Measurements from ENCODE around the gene TBC1D14. TPM values are rescaled to one million over a fixed set of nuclear protein-coding genes. Genes with fewer than 3 reads are reported as not detected.

Gene TBC1D14
- total RNA-seq, 1 donor from 2014 or later = 43.3 TPM

- H3K4me3 ChIP-seq (ENCODE audit: low read depth, low read length) = no peak overlapping the region
- no peak for DNase-seq (ENCODE audit: low read depth)
- TF ChIP-seq, protein P1, sequence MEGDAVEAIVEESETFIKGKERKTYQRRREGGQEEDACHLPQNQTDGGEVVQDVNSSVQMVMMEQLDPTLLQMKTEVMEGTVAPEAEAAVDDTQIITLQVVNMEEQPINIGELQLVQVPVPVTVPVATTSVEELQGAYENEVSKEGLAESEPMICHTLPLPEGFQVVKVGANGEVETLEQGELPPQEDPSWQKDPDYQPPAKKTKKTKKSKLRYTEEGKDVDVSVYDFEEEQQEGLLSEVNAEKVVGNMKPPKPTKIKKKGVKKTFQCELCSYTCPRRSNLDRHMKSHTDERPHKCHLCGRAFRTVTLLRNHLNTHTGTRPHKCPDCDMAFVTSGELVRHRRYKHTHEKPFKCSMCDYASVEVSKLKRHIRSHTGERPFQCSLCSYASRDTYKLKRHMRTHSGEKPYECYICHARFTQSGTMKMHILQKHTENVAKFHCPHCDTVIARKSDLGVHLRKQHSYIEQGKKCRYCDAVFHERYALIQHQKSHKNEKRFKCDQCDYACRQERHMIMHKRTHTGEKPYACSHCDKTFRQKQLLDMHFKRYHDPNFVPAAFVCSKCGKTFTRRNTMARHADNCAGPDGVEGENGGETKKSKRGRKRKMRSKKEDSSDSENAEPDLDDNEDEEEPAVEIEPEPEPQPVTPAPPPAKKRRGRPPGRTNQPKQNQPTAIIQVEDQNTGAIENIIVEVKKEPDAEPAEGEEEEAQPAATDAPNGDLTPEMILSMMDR (conservative IDR thresholded peaks at IDR 0.05; ENCODE audit: low read depth, low read length) = no peak
These were observed 115.5 kb downstream of the TBC1D14 start for GRCh38 chr4:7025040-7025602.

DNA sequence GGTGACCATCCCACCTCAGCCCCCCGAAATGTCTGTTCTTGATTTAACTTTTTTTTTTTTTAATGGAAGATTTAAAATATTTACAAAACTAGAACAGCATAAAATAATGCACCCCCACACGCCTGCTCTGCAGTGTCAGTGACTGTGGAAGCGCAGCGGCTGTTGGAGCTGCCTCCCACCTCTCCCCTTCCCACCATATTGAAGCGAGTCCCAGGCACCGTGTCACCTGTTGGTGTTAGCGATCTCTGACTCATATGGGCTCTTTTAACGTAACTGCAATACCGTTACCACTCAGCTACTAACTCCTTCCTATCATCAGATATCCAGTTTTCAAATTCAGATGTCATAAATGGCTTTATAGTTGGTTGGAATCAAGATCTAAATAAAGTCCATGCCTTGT lies 116.5 kb downstream of the TBC1D14 start:
- TF ChIP-seq, protein P1 (conservative IDR thresholded peaks at IDR 0.05; ENCODE audit: low read depth, low read length) = no peak
- DNase-seq (ENCODE audit: low read depth) = no peak
- no peak overlapping the region for H3K4me3 ChIP-seq (ENCODE audit: low read depth, low read length)

- TF ChIP-seq, protein P1 (conservative IDR thresholded peaks at IDR 0.05; ENCODE audit: low read depth, low read length) = no peak
- DNase-seq (ENCODE audit: low read depth) = no peak
- H3K4me3 ChIP-seq (ENCODE audit: low read depth, low read length) = no peak overlapping the region
These were observed 117.7 kb downstream of the TBC1D14 start for GRCh38 chr4:7027284-7027683.

- TF ChIP-seq, protein P1 (conservative IDR thresholded peaks at IDR 0.05; ENCODE audit: low read depth, low read length) = no peak
- no peak overlapping the region for H3K4me3 ChIP-seq (ENCODE audit: low read depth, low read length)
- no peak for DNase-seq (ENCODE audit: low read depth)
These were observed 118.3 kb downstream of the TBC1D14 start for GRCh38 chr4:7027913-7028312.

- TF ChIP-seq, protein P1 (conservative IDR thresholded peaks at IDR 0.05; ENCODE audit: low read depth, low read length) = no peak
- no peak for DNase-seq (ENCODE audit: low read depth)
- no peak overlapping the region for H3K4me3 ChIP-seq (ENCODE audit: low read depth, low read length)
These were observed 119.6 kb downstream of the TBC1D14 start for GRCh38 chr4:7029212-7029611.

DNA sequence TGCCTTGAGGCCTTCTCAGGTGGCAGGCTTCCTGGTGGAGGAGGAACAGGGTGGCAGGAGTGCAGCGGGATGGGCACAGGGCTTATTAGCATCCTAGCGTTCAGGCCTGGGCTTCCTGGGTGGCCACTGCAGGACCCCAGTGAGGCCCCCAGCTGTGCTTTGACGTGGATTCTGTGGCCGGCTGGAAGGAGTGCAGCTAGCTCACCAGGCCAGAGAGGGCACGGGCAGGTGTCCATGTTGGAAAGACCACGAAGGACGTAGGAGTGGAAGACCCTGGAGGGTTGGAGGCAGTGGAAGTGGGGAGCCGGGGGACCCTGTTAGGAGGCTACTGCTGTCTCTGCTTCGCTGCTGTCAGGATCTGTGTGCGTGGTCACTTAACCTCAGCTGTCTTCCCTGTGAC lies 120.3 kb downstream of the TBC1D14 start:
- DNase-seq (ENCODE audit: low read depth) = no peak
- no peak overlapping the region for H3K4me3 ChIP-seq (ENCODE audit: low read depth, low read length)
- TF ChIP-seq, protein P1 (conservative IDR thresholded peaks at IDR 0.05; ENCODE audit: low read depth, low read length) = no peak

DNA sequence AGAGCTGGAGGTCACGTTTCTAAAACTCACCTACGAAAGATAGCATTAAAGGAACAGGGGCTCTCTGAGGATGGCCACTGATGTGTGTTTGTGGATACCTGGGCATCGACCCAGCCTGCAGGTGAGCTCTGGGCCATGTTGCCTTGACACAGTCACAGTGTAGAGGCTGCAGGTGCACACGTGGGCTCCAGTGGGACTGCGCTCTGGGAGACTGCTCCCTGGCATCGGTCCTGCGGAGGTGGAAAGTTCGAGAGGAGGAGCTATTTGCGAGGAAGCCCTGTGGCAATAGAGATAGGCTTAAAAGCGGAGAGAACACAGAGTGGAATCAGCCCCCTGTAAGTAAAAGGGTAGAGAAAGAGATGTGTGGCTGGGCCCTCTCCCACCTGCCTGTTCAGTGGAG lies 121.2 kb downstream of the TBC1D14 start:
- TF ChIP-seq, protein P1 (conservative IDR thresholded peaks at IDR 0.05; ENCODE audit: low read depth, low read length) = no peak
- no peak for DNase-seq (ENCODE audit: low read depth)
- H3K4me3 ChIP-seq (ENCODE audit: low read depth, low read length) = no peak overlapping the region

All from epithelial cell of proximal tubule (primary cell).